Uterus (tissue), 2 donors: ENCODE data around the gene RREB1.

Experiments used
- CTCF ChIP-seq, 4 experiments: fragments of 200-600 bp in 2 of 4; fragments of 450-650 bp in 2 of 4; sonication (generic) in 2 of 4; IDR thresholded peaks; one replicate each; pipeline ENCODE4 v1.5.1; 2016 to 2019; ENCODE audit warnings: antibody characterized with exemption in 4 of 4, mild to moderate bottlenecking in 2 of 4, moderate library complexity in 1 of 4
- POLR2A ChIP-seq, 2 donors: fragments of 450-650 bp; IDR thresholded peaks; one replicate each; pipeline ENCODE4 v1.6.1; 2016; ENCODE audit warnings: antibody characterized with exemption in 2 of 2, mild to moderate bottlenecking in 1 of 2, moderate library complexity in 1 of 2

- TF ChIP-seq CTCF (IDR thresholded peaks at IDR 0.05), result peak; percentile 36 to 61 (median 50)
- TF ChIP-seq POLR2A (IDR thresholded peaks at IDR 0.05), result no peak
Observed at GRCh38 chr6:7238900-7239589, 131.3 kb downstream of the RREB1 start.
